ENCODE measurements around the gene SEMA4D. TPM values are rescaled to one million over a fixed set of nuclear protein-coding genes. Genes with fewer than 3 reads are reported as not detected.
A peak's percentile ranks its signal among the peaks of the same experiment; 100 is the strongest.

SEMA4D gene
- total and polyA plus RNA-seq, 9 of the 15 experiments (the other 6 are each of a cell fraction or from before 2014, with no cell fraction given): 0.38 to 5.1 (median 1.8) TPM

GRCh38 chr9:89318123-89319014 is 179.5 kb downstream of the SEMA4D start, which contains the start of gene SECISBP2 (continued):
- TF ChIP-seq TAF9B (IDR thresholded peaks at IDR 0.05; ENCODE audit: partially characterized antibody) (no peak), ZBED1 (IDR thresholded peaks at IDR 0.05) (0 out of 2 replicates have a peak, but pooled peaks have one; percentile 28), MCM2 (IDR thresholded peaks at IDR 0.05; ENCODE audit: low read depth) (no peak), SFPQ (IDR thresholded peaks at IDR 0.05; ENCODE audit: low read depth, low read length) (no peak), ARID1B (IDR thresholded peaks at IDR 0.05) (no peak), MXI1 (IDR thresholded peaks at IDR 0.05; ENCODE audit: low read depth, low read length) (peak; percentile 59), U2AF1 (optimal IDR thresholded peaks at IDR 0.05; ENCODE audit: low read depth, low read length) (peak; percentile 64), VEZF1 (CRISPR knock-in tag; IDR thresholded peaks at IDR 0.05) (peak; percentile 81), BRF1 (IDR thresholded peaks at IDR 0.05; ENCODE audit: borderline replicate concordance, extremely low read depth, insufficient read length) (no peak), CSDE1 (IDR thresholded peaks at IDR 0.05) (peak in 1 of 2 experiments; percentile 65; a peak in 2 of 4 replicates), TAF1 (IDR thresholded peaks at IDR 0.05; ENCODE audit: control insufficient read depth, extremely low read depth, insufficient read depth, low read length, severe bottlenecking) (peak; percentile 64), POLR2AphosphoS5 (IDR thresholded peaks at IDR 0.05; ENCODE audit: control insufficient read depth, insufficient read depth, low read depth, low read length) (peak; percentile 77), DPF2 (IDR thresholded peaks at IDR 0.05) (no peak), NR3C1 (CRISPR knock-in tag; IDR thresholded peaks at IDR 0.05) (no peak), KLF1 (tag; IDR thresholded peaks at IDR 0.05) (peak; percentile 85), ZC3H11A (IDR thresholded peaks at IDR 0.05; ENCODE audit: low read depth, low read length) (no peak), ZNF324 (CRISPR knock-in tag; IDR thresholded peaks at IDR 0.05) (no peak), C11orf30 (IDR thresholded peaks at IDR 0.05; ENCODE audit: low read depth) (peak; percentile 96), XRCC5 (IDR thresholded peaks at IDR 0.05; ENCODE audit: low read depth, low read length) (no peak; the same call in 1 of the 2 replicates), DIDO1 (tag; IDR thresholded peaks at IDR 0.05; ENCODE audit: low read depth) (peak; percentile 57; the same call in 1 of the 2 replicates), CXXC5 (CRISPR knock-in tag; IDR thresholded peaks at IDR 0.05) (peak; percentile 77), KDM5B (IDR thresholded peaks at IDR 0.05; ENCODE audit: insufficient replicate concordance, low read depth, low read length) (peak; percentile 83), ZNF408 (CRISPR knock-in tag; IDR thresholded peaks at IDR 0.05; ENCODE audit: low read depth) (no peak), SOX6 (IDR thresholded peaks at IDR 0.05) (0 out of 2 replicates have a peak, but pooled peaks have one; percentile 36), STAT5A (IDR thresholded peaks at IDR 0.05; ENCODE audit: borderline replicate concordance, low read length) (no peak), NCOR1 (IDR thresholded peaks at IDR 0.05) (peak; percentile 51), SREBF1 (IDR thresholded peaks at IDR 0.05; ENCODE audit: borderline replicate concordance, low read depth, low read length) (no peak)

Data from K562 (cell line).